DOHH2 (cell line): Measurements from ENCODE around the gene MAP3K5.

Experiments
- H3F3A ChIP-seq: fragments of 200-600 bp; sonication (generic), shearing (Covaris generic); 2 replicates; pipeline ENCODE4 v1.6.0; 2016; ENCODE audit warnings: antibody characterized with exemption, mild to moderate bottlenecking; ENCODE audit not compliant: control insufficient read depth, insufficient read depth
- H3K27ac ChIP-seq: fragments of 200-600 bp; sonication (generic); 2 replicates; pipeline ENCODE4 v1.5.1; 2014; ENCODE audit warnings: low read depth, mild to moderate bottlenecking, low read length, moderate library complexity
- H3K27me3 ChIP-seq: fragments of 200-600 bp; sonication (generic); 2 replicates; pipeline ENCODE4 v1.6.1; 2014; ENCODE audit warnings: mild to moderate bottlenecking, low read length, mixed read lengths; ENCODE audit not compliant: control insufficient read depth
- H3K36me3 ChIP-seq: fragments of 200-600 bp; sonication (generic); 2 replicates; pipeline ENCODE4 v1.6.1; 2014; ENCODE audit warnings: mild to moderate bottlenecking, low read length, moderate library complexity, mixed read lengths; ENCODE audit not compliant: control insufficient read depth
- H3K4me1 ChIP-seq: fragments of 200-600 bp; sonication (generic); 2 replicates; pipeline ENCODE4 v1.6.1; 2014; ENCODE audit warnings: mild to moderate bottlenecking, low read length, mixed read lengths; ENCODE audit not compliant: control insufficient read depth
- H3K4me2 ChIP-seq: fragments of 200-600 bp; sonication (generic); 2 replicates; pipeline ENCODE4 v1.6.0; 2014; ENCODE audit warnings: mild to moderate bottlenecking, low read length, moderate library complexity
- H3K4me3 ChIP-seq: fragments of 200-600 bp; sonication (generic); 2 replicates; pipeline ENCODE4 v1.5.1; 2014; ENCODE audit warnings: mild to moderate bottlenecking, low read length, mixed read lengths
- H3K79me2 ChIP-seq: fragments of 200-600 bp; sonication (generic); 2 replicates; pipeline ENCODE4 v1.6.1; 2014; ENCODE audit warnings: mild to moderate bottlenecking, low read length, mixed read lengths; ENCODE audit not compliant: control insufficient read depth
- H3K9me2 ChIP-seq: fragments of 200-600 bp; sonication (generic); replicated peaks from 2 replicates; pipeline ENCODE4 v1.6.1; 2014; ENCODE audit warnings: mild to moderate bottlenecking, low read length, mixed read lengths; ENCODE audit not compliant: control insufficient read depth
- H3K9me3 ChIP-seq: fragments of 200-600 bp; sonication (generic); 2 replicates; pipeline ENCODE4 v1.6.1; 2014; ENCODE audit warnings: antibody characterized with exemption, low read length, mixed read lengths; ENCODE audit not compliant: control insufficient read depth, insufficient read depth
- H4K20me1 ChIP-seq: fragments of 200-600 bp; sonication (generic); 2 replicates; pipeline ENCODE4 v1.6.0; 2014; ENCODE audit warnings: low read depth, mild to moderate bottlenecking, antibody characterized with exemption, low read length, moderate library complexity; ENCODE audit not compliant: control insufficient read depth, insufficient read depth
- CTCF ChIP-seq: fragments of 200-600 bp; sonication (generic); IDR thresholded peaks from one replicate; pipeline ENCODE4 v1.5.1; 2014; ENCODE audit warnings: antibody characterized with exemption, mild to moderate bottlenecking, low read depth, low read length; ENCODE audit not compliant: poor library complexity, severe bottlenecking
- EZH2phosphoT487 ChIP-seq: fragments of 200-600 bp; sonication (generic); IDR thresholded peaks from 2 replicates; pipeline ENCODE4 v1.6.1; 2017; ENCODE audit warnings: borderline replicate concordance, mild to moderate bottlenecking, antibody characterized with exemption, low read length, moderate library complexity, mixed read lengths

Gene MAP3K5

GRCh38 chr6:136728976-136729515 lies 63.2 kb downstream of the MAP3K5 start:
- H3K9me3 ChIP-seq: no peaks in the 10 kb centered on the region
- H3K9me2 ChIP-seq: no peaks in the 10 kb centered on the region; the same call in 1 of the 2 replicates
- H3K36me3 ChIP-seq: no peaks in the 10 kb centered on the region
- no peaks in the 10 kb centered on the region for H3K4me1 ChIP-seq
- TF ChIP-seq CTCF (no peak), EZH2phosphoT487 (no peak)
- no peak overlapping the region for H3K27ac ChIP-seq
- no peaks in the 10 kb centered on the region for H3K27me3 ChIP-seq
- no peak overlapping the region for H3K4me2 ChIP-seq
- H4K20me1 ChIP-seq: no peaks in the 10 kb centered on the region
- H3F3A ChIP-seq: no peaks in the 10 kb centered on the region
- H3K4me3 ChIP-seq: no peak overlapping the region
- H3K79me2 ChIP-seq: no peaks in the 10 kb centered on the region

- H3F3A ChIP-seq: no peaks in the 10 kb centered on the region
- no peaks in the 10 kb centered on the region; the same call in 1 of the 2 replicates for H3K9me2 ChIP-seq
- TF ChIP-seq EZH2phosphoT487 (no peak), CTCF (no peak)
- H3K4me1 ChIP-seq: no peaks in the 10 kb centered on the region
- H3K9me3 ChIP-seq: no peaks in the 10 kb centered on the region
- H3K4me2 ChIP-seq: no peak overlapping the region
- no peak overlapping the region for H3K27ac ChIP-seq
- no peaks in the 10 kb centered on the region for H3K36me3 ChIP-seq
- H3K4me3 ChIP-seq: no peak overlapping the region
- H3K27me3 ChIP-seq: no peaks in the 10 kb centered on the region
- no peaks in the 10 kb centered on the region for H4K20me1 ChIP-seq
- no peaks in the 10 kb centered on the region for H3K79me2 ChIP-seq
Observed at GRCh38 chr6:136728033-136728939, 64.0 kb downstream of the MAP3K5 start.

GRCh38 chr6:136726837-136727557 lies 65.3 kb downstream of the MAP3K5 start:
- Histone ChIP-seq H3K36me3 (no peaks in the 10 kb centered on the region), H3K27ac (no peak overlapping the region), H3K9me3 (no peaks in the 10 kb centered on the region), H4K20me1 (no peaks in the 10 kb centered on the region), H3K27me3 (no peaks in the 10 kb centered on the region), H3K4me3 (no peak overlapping the region), H3F3A (no peaks in the 10 kb centered on the region), H3K4me2 (no peak overlapping the region), H3K9me2 (no peaks in the 10 kb centered on the region; the same call in 1 of the 2 replicates), H3K4me1 (no peaks in the 10 kb centered on the region), H3K79me2 (no peaks in the 10 kb centered on the region)
- no peak for TF ChIP-seq EZH2phosphoT487
- TF ChIP-seq CTCF: no peak
